GM21717 (cell line): Measurements from ENCODE around the gene SLC2A8.

Source experiments
- ATAC-seq: cut with Tn5 transposase; IDR thresholded peaks from one replicate; pipeline ENCODE4 v1.9.1; 2021; ENCODE audit warnings: mild to moderate bottlenecking, moderate library complexity; ENCODE audit not compliant: unreplicated experiment

The SLC2A8 gene

GRCh38 chr9:127398715-127399400, 1.9 kb downstream of the SLC2A8 start:
- no peak for ATAC-seq

GRCh38 chr9:127399736-127400269, 2.8 kb downstream of the SLC2A8 start:
- ATAC-seq = no peak

GRCh38 chr9:127402401-127403090, 5.6 kb downstream of the SLC2A8 start:
- no peak for ATAC-seq

GRCh38 chr9:127403507-127404192, 6.7 kb downstream of the SLC2A8 start:
- no peak for ATAC-seq

GRCh38 chr9:127404631-127405030, 7.7 kb downstream of the SLC2A8 start:
- ATAC-seq = no peak

- ATAC-seq = no peak
These were observed 8.6 kb downstream of the SLC2A8 start for GRCh38 chr9:127405344-127406125.

GRCh38 chr9:127406799-127407491, 10.0 kb downstream of the SLC2A8 start:
- no peak for ATAC-seq

- no peak for ATAC-seq
These were observed 10.5 kb downstream of the SLC2A8 start for GRCh38 chr9:127407492-127407843.

- no peak for ATAC-seq
These were observed 14.2 kb downstream of the SLC2A8 start for GRCh38 chr9:127411122-127411521.

- ATAC-seq = no peak
These were observed 18.2 kb downstream of the SLC2A8 start for GRCh38 chr9:127415141-127415540.

- no peak for ATAC-seq
These were observed 18.7 kb downstream of the SLC2A8 start for GRCh38 chr9:127415657-127416056.

GRCh38 chr9:127417131-127418036, 20.4 kb downstream of the SLC2A8 start:
- ATAC-seq = no peak

- ATAC-seq = no peak
These were observed 21.1 kb downstream of the SLC2A8 start for GRCh38 chr9:127418037-127418471.

GRCh38 chr9:127419348-127419747, 22.4 kb downstream of the SLC2A8 start:
- ATAC-seq = no peak

GRCh38 chr9:127421057-127421456, 24.1 kb downstream of the SLC2A8 start:
- ATAC-seq = no peak

GRCh38 chr9:127422133-127422782, 25.3 kb downstream of the SLC2A8 start:
- ATAC-seq = no peak

- no peak for ATAC-seq
These were observed 25.8 kb downstream of the SLC2A8 start for GRCh38 chr9:127422787-127423186.

- peak; percentile 5 for ATAC-seq
These were observed 26.5 kb downstream of the SLC2A8 start for GRCh38 chr9:127423476-127423933.
